Subcutaneous adipose tissue (tissue), 4 donors: Measurements from ENCODE around the gene LMNA. TPM values are rescaled to one million over a fixed set of nuclear protein-coding genes. Genes with fewer than 3 reads are reported as not detected.

Experiments used
- CTCF ChIP-seq: fragments of 450-650 bp; IDR thresholded peaks from one replicate; pipeline ENCODE4 v1.5.1; 2016; ENCODE audit warnings: low read depth, mild to moderate bottlenecking, control low read depth, antibody characterized with exemption, moderate library complexity
- total RNA-seq, 4 donors: library from RNA; depleted of rRNA; stranded (reverse); fragments of >200 nt; gene quantifications; one replicate each; pipeline ENCODE4 v1.1.0, GENCODE V29; 2016

Gene LMNA
- total RNA-seq: 100 to 1,000 TPM; 210 to 349 (median 281) TPM

GRCh38 chr1:156114101-156114918, at the start of gene LMNA:
Gene LMNA (plus strand): TSS chr1:156114711. CDS start chr1:156114919, 208 bp downstream.
- no peak for TF ChIP-seq CTCF

- no peak for TF ChIP-seq CTCF
Measured at GRCh38 chr1:156065212-156065611, 49.3 kb upstream of the LMNA start.

GRCh38 chr1:156065871-156066270, 48.6 kb upstream of the LMNA start:
- no peak for TF ChIP-seq CTCF

- TF ChIP-seq CTCF: no peak
Measured at GRCh38 chr1:156067262-156067661, 47.2 kb upstream of the LMNA start.

GRCh38 chr1:156069490-156070455, 44.7 kb upstream of the LMNA start:
- TF ChIP-seq CTCF: no peak

GRCh38 chr1:156070548-156070947, 44.0 kb upstream of the LMNA start:
- no peak for TF ChIP-seq CTCF

GRCh38 chr1:156072251-156072650, 42.3 kb upstream of the LMNA start:
- no peak for TF ChIP-seq CTCF
